Measurements from ENCODE around the gene NAB2.

DNA sequence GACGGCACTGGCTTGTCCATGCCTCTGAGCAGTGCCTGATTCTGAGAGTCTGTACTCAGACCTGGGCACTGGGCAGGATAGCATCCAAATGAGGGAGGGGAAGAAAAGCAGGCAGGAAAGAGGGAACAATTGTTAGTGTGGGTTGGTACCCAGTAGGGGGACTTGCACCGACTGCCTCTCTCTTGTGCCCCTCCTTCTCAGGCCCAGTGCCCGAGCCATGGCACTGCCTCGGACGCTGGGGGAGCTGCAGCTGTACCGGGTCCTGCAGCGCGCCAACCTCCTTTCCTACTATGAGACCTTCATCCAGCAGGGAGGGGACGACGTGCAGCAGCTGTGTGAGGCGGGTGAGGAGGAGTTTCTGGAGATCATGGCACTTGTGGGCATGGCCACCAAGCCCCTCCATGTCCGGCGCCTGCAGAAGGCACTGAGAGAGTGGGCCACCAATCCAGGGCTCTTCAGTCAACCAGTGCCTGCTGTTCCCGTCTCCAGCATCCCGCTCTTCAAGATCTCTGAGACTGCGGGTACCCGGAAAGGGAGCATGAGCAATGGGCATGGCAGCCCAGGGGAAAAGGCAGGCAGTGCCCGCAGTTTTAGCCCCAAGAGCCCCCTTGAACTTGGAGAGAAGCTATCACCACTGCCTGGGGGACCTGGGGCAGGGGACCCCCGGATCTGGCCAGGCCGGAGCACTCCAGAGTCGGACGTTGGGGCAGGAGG lies 2.2 kb downstream of the NAB2 start:
- TF ChIP-seq POLR2A (IDR thresholded peaks at IDR 0.05) (no peak), POLR2AphosphoS5 (IDR thresholded peaks at IDR 0.05) (no peak)
- TF ChIP-seq, protein P1, sequence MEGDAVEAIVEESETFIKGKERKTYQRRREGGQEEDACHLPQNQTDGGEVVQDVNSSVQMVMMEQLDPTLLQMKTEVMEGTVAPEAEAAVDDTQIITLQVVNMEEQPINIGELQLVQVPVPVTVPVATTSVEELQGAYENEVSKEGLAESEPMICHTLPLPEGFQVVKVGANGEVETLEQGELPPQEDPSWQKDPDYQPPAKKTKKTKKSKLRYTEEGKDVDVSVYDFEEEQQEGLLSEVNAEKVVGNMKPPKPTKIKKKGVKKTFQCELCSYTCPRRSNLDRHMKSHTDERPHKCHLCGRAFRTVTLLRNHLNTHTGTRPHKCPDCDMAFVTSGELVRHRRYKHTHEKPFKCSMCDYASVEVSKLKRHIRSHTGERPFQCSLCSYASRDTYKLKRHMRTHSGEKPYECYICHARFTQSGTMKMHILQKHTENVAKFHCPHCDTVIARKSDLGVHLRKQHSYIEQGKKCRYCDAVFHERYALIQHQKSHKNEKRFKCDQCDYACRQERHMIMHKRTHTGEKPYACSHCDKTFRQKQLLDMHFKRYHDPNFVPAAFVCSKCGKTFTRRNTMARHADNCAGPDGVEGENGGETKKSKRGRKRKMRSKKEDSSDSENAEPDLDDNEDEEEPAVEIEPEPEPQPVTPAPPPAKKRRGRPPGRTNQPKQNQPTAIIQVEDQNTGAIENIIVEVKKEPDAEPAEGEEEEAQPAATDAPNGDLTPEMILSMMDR (IDR thresholded peaks at IDR 0.05): peak in 2 of 4 experiments; percentile 13 to 30
